Measurements from ENCODE around the gene PCDH15.

PCDH15 gene

DNA sequence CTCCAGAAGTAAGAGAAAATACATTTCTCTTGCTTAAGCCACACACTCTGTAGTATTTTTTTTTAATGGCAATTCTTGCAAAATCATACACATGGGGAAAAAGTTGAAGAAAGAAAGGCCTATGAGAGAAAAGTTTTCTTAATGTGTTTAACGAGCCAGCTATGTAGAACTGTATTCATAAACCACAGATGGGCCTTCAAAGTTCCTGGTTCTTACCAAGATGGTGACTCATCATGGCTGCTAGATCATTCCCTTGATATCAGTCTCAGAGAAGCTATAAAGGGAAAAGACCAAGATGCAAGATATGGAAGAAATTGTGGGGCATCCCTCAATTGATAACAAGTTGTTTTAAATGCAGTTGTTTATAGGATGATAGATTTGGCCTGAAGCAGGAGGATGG is 1035.7 kb downstream of the PCDH15 start:
- Histone ChIP-seq H3K36me3 (ENCODE audit: insufficient read depth, low read length) (no peaks in the 10 kb centered on the region), H3K4me3 (ENCODE audit: low read length, poor library complexity, severe bottlenecking) (no peak overlapping the region), H3K4me2 (ENCODE audit: low read depth, low read length, poor library complexity, severe bottlenecking) (no peak overlapping the region), H2AFZ (ENCODE audit: low read length) (no peak overlapping the region), H3K27me3 (ENCODE audit: insufficient read depth, low read length, poor library complexity, severe bottlenecking) (no peaks in the 10 kb centered on the region), H3K9me2 (replicated peaks; ENCODE audit: low read depth, low read length) (no peaks in the 10 kb centered on the region), H3K79me2 (ENCODE audit: insufficient read depth, low read length) (no peaks in the 10 kb centered on the region), H3K4me1 (ENCODE audit: insufficient read depth, low read length, poor library complexity, severe bottlenecking) (no peaks in the 10 kb centered on the region), H4K20me1 (ENCODE audit: insufficient read depth, low read length, poor library complexity, severe bottlenecking) (no peaks in the 10 kb centered on the region), H3K9me3 (ENCODE audit: insufficient read depth, low read depth, low read length) (no peaks in the 10 kb centered on the region), H3F3A (ENCODE audit: low read depth) (no peaks in the 10 kb centered on the region), H3K9ac (ENCODE audit: low read depth, low read length, poor library complexity, severe bottlenecking) (no peak overlapping the region)
- TF ChIP-seq EZH2phosphoT487 (IDR thresholded peaks at IDR 0.05; ENCODE audit: borderline replicate concordance): no peak
- TF ChIP-seq, protein P1, sequence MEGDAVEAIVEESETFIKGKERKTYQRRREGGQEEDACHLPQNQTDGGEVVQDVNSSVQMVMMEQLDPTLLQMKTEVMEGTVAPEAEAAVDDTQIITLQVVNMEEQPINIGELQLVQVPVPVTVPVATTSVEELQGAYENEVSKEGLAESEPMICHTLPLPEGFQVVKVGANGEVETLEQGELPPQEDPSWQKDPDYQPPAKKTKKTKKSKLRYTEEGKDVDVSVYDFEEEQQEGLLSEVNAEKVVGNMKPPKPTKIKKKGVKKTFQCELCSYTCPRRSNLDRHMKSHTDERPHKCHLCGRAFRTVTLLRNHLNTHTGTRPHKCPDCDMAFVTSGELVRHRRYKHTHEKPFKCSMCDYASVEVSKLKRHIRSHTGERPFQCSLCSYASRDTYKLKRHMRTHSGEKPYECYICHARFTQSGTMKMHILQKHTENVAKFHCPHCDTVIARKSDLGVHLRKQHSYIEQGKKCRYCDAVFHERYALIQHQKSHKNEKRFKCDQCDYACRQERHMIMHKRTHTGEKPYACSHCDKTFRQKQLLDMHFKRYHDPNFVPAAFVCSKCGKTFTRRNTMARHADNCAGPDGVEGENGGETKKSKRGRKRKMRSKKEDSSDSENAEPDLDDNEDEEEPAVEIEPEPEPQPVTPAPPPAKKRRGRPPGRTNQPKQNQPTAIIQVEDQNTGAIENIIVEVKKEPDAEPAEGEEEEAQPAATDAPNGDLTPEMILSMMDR (conservative IDR thresholded peaks at IDR 0.05; ENCODE audit: low read length): no peak

DNA sequence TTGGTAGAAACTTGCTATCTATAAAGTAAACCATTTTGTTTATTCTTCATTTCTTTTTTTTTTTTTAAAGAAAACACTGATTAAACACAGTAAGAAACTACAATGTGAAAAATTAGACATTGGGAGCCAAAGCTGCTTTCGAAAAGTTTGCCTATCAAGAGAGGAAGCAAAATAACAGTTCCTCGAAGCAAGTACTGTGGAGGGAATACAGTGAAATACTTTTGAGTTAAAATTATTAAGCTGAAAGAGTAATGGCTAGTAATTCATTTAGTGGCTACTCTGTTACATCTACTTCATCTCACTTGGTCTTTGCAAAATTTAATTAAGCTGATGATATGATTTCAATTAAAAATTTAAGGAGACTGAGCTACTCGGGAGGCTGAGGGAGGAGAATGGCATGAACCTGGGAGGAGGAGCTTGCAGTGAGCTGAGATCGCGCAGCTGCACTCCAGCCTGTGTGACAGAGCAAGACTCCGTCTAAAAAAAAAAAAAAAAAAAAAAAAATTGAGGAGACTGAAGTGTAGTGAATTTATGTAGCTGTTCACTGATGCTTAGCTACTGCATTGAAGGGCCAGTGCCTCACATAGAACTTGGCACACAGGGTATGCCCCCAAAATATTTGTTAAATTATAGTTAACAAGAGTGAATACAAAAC is 1046.3 kb downstream of the PCDH15 start:
- Histone ChIP-seq H3K4me1 (ENCODE audit: insufficient read depth, low read length, poor library complexity, severe bottlenecking) (no peaks in the 10 kb centered on the region), H3K36me3 (ENCODE audit: insufficient read depth, low read length) (no peaks in the 10 kb centered on the region), H2AFZ (ENCODE audit: low read length) (no peak overlapping the region), H3K4me2 (ENCODE audit: low read depth, low read length, poor library complexity, severe bottlenecking) (no peak overlapping the region), H3K79me2 (ENCODE audit: insufficient read depth, low read length) (no peaks in the 10 kb centered on the region), H3K9me3 (ENCODE audit: insufficient read depth, low read depth, low read length) (no peaks in the 10 kb centered on the region), H4K20me1 (ENCODE audit: insufficient read depth, low read length, poor library complexity, severe bottlenecking) (no peaks in the 10 kb centered on the region), H3F3A (ENCODE audit: low read depth) (no peaks in the 10 kb centered on the region), H3K9me2 (replicated peaks; ENCODE audit: low read depth, low read length) (no peaks in the 10 kb centered on the region), H3K4me3 (ENCODE audit: low read length, poor library complexity, severe bottlenecking) (no peak overlapping the region), H3K27me3 (ENCODE audit: insufficient read depth, low read length, poor library complexity, severe bottlenecking) (no peaks in the 10 kb centered on the region), H3K9ac (ENCODE audit: low read depth, low read length, poor library complexity, severe bottlenecking) (no peak overlapping the region)
- no peak for TF ChIP-seq EZH2phosphoT487 (IDR thresholded peaks at IDR 0.05; ENCODE audit: borderline replicate concordance)
- TF ChIP-seq, protein P1 (conservative IDR thresholded peaks at IDR 0.05; ENCODE audit: low read length): no peak

Measured in Loucy (cell line).